Ovary (tissue), 9 donors: ENCODE data around the gene DGKE. TPM values are rescaled to one million over a fixed set of nuclear protein-coding genes. Genes with fewer than 3 reads are reported as not detected.

Experiments
- DNase-seq, 5 donors: peaks; one replicate each; pipeline ENCODE4 v3.0.0-alpha.2; 2019 to 2020
- H3K27ac ChIP-seq, 2 donors: fragments of 200-600 bp; one replicate each; pipeline versions ENCODE4 v1.5.1 to v1.8.0; 2019 to 2022
- H3K27me3 ChIP-seq: fragments of 200-600 bp; one replicate; pipeline ENCODE4 v1.8.0; 2022
- H3K36me3 ChIP-seq: fragments of 200-600 bp; sonication (generic); one replicate; pipeline ENCODE4 v1.5.1; 2019
- H3K4me1 ChIP-seq: one replicate; pipeline ENCODE4 v1.8.1; 2013; ENCODE audit warnings: mild to moderate bottlenecking, moderate library complexity; ENCODE audit not compliant: insufficient read depth
- H3K4me3 ChIP-seq: fragments of 200-600 bp; sonication (generic); one replicate; pipeline ENCODE4 v1.5.1; 2017
- H3K9me3 ChIP-seq, 2 donors: fragments of 200-600 bp in 1 of 2; sonication (generic) in 1 of 2; one replicate each; pipeline versions ENCODE4 v1.5.1 to v1.8.1; 2013 to 2019; ENCODE audit warnings: mild to moderate bottlenecking in 1 of 2, moderate library complexity in 1 of 2
- CTCF ChIP-seq, 3 donors: fragments of 450-650 bp in 2 of 3; fragments of 200-600 bp in 1 of 3; IDR thresholded peaks; one replicate each; pipeline versions ENCODE4 v1.5.1 to v1.8.0; 2016 to 2022; ENCODE audit warnings: antibody characterized with exemption in 3 of 3, mild to moderate bottlenecking in 1 of 3
- EP300 ChIP-seq: sonication (generic); formaldehyde crosslinking; IDR thresholded peaks from one replicate; pipeline ENCODE4 v1.6.1; 2017; ENCODE audit warnings: antibody characterized with exemption
- POLR2A ChIP-seq: fragments of 450-650 bp; IDR thresholded peaks from one replicate; pipeline ENCODE4 v1.6.1; 2017; ENCODE audit warnings: antibody characterized with exemption, mild to moderate bottlenecking, moderate library complexity
- WGBS, 3 donors: extraction: QIAGEN DNeasy Blood & Tissue Kit in 1 of 3; methylation state at CpG; one replicate each; pipeline versions ENCODE4 v1.1.5 to v1.1.7; 2013 to 2017; 5-methylcytosine and 5-hydroxymethylcytosine counted together
- intact Hi-C, 4 donors: fragments of 100-400 bp; cut with DNase I; formaldehyde crosslinking; loops; one replicate each; pipeline versions ENCODE4 v1.11.0 to v1.15.1; 2022 to 2023
- polyA plus RNA-seq, 2 donors: library from polyadenylated mRNA; stranded (reverse); fragments of 200-250 nt in 1 of 2; fragments of 350-450 nt in 1 of 2; fragmentation: Illumina TruSeq in 1 of 2; extraction: RNeasy Lipid Tissue Mini Kit (QIAGEN cat#74804) in 1 of 2; gene quantifications; one replicate each; pipeline ENCODE4 v1.2.3, GENCODE V29; 2013 to 2014
- total RNA-seq, 7 donors: library from RNA; depleted of rRNA in 2 of 7; stranded (reverse); fragments of >200 nt in 2 of 7; fragmentation: NEBNext Ultra II Directional in 3 of 7; extraction: Animal tissue kit (Norgen Biotek cat#: 25700) in 3 of 7; gene quantifications; one replicate each; pipeline versions ENCODE4 v1.1.0 to v1.2.4, GENCODE V29; 2016 to 2023
- donor health status: DM: no; HTN: no; CAD: no; lungs with moderate emphysema.
- donor health status: DM: no; HTN: no; CAD: no.
- donor health status: Bipolar disorder and iron deficiency.
- donor health status: DM: yes; HTN: yes; CAD: no.
- donor health status: DM: no; HTN: no; CAD: no.
- donor health status: DM: yes; HTN: yes; CAD: no.

Gene DGKE
- total and polyA plus RNA-seq, 9 donors = 3.0 to 16.4 (median 11.8) TPM

- TF ChIP-seq CTCF (IDR thresholded peaks at IDR 0.05) (no peak), POLR2A (no peak)
- Histone ChIP-seq H3K36me3 (peaks cover 2% of the 10 kb centered on the region), H3K4me3 (no peak overlapping the region), H3K4me1 (no peaks in the 10 kb centered on the region), H3K9me3 (no peaks in the 10 kb centered on the region), H3K27me3 (no peaks in the 10 kb centered on the region), H3K27ac (no peak overlapping the region)
- DNase-seq = no peak
- intact Hi-C loops = loop anchor here in 1 of 4 donors (5.0 kb wide), 1 partner anchor 61 kb away; no protein-coding TSS in a partner anchor
- 59 to 73% (median 72%) methylated on average over 3 of the region's 3 CpGs for WGBS, 3 donors
Measured at GRCh38 chr17:56896217-56896967, 62.4 kb downstream of the DGKE start.

- 91 to 94% (median 94%) methylated on average over 4 of the region's 4 CpGs for WGBS, 3 donors
- intact Hi-C loops = loop anchor here in 1 of 4 donors (5.0 kb wide), 1 partner anchor 60 kb away; no protein-coding TSS in a partner anchor
- H3K4me3 ChIP-seq = no peak overlapping the region
- H3K36me3 ChIP-seq = peaks cover 2% of the 10 kb centered on the region
- H3K4me1 ChIP-seq = no peaks in the 10 kb centered on the region
- no peak overlapping the region for H3K27ac ChIP-seq
- H3K27me3 ChIP-seq = no peaks in the 10 kb centered on the region
- no peak for TF ChIP-seq EP300
- no peak for DNase-seq
- no peaks in the 10 kb centered on the region for H3K9me3 ChIP-seq
Measured at GRCh38 chr17:56896968-56897359, 63.0 kb downstream of the DGKE start.

DNA sequence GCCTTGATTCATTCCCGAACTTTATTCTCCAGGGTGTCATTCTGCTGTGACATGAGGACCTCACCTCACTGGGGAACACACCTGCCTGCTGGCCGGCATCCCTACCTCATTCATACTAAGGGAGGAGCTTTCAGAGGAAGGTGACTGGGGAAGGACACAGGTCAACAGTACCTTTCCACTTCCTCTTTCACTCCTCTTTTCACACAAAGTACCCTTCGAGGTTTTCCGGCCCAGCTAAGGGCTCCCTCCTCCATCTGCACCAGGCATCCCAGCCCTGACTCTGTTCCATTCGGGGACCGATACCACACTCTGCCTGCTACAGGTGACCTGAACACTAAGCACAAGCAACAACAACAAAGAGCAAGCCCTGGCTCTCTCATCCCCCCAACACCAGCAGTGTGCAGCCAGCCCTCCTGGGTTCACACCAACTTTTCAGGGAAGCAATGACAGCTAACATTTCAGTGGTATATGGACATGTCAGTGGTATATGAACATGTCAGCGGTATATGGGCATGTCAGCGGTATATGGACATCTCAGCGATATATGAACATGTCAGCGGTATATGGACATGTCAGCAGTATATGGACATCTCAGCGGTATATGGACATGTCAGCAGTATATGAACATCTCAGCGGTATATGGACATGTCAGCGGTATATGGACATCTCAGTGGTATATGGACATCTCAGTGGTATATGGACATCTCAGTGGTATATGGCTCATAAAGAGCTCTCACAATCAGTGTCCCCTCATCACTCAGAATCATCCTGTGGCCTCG is 63.9 kb downstream of the DGKE start:
- Histone ChIP-seq H3K36me3 (peaks cover 2% of the 10 kb centered on the region), H3K27me3 (no peaks in the 10 kb centered on the region)

DNA sequence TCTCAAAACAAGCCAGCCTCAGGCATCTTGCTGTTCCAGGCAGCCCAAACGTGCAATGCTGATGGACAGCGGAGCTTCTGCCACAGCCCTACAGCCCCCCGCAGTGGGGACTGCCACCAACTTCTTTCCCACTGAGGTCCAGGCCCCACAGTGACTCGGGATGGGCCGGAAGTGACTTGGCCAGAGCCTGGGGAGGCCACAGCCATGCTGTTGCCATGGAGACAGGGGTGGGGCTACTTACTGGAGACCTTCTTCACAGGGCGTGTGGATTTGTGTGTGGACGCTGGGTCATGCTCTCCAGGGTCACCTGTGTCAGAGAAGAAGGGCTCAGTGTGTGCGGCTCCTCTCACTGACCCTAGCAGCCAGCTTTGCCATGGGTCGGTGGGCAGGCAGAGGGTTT is 64.9 kb downstream of the DGKE start:
- no peak overlapping the region for H3K4me3 ChIP-seq
- DNase-seq = no peak
- no peak overlapping the region for H3K27ac ChIP-seq
- 73 to 79% (median 74%) methylated on average over 9 of the region's 9 CpGs for WGBS, 3 donors
- intact Hi-C loops = loop anchor here in 1 of 4 donors (5.0 kb wide), 1 partner anchor 58 kb away; no protein-coding TSS in a partner anchor
- H3K36me3 ChIP-seq = peaks cover 2% of the 10 kb centered on the region
- H3K4me1 ChIP-seq = no peaks in the 10 kb centered on the region
- TF ChIP-seq POLR2A = no peak
- no peak for TF ChIP-seq EP300
- TF ChIP-seq CTCF (IDR thresholded peaks at IDR 0.05) = no peak
- H3K9me3 ChIP-seq = no peaks in the 10 kb centered on the region
- no peaks in the 10 kb centered on the region for H3K27me3 ChIP-seq

More for the DNA sequence above, 63.9 kb downstream of the DGKE start:
- 94 to 95% (median 94%) methylated on average over 14 of the region's 14 CpGs for WGBS, 3 donors
- DNase-seq = no peak
- no peaks in the 10 kb centered on the region for H3K9me3 ChIP-seq
- H3K4me1 ChIP-seq = no peaks in the 10 kb centered on the region
- TF ChIP-seq EP300 = no peak
- TF ChIP-seq POLR2A = no peak
- TF ChIP-seq CTCF (IDR thresholded peaks at IDR 0.05) = no peak
- no peak overlapping the region for H3K27ac ChIP-seq
- no peak overlapping the region for H3K4me3 ChIP-seq
- intact Hi-C loops = loop anchor here in 1 of 4 donors (5.0 kb wide), 1 partner anchor 59 kb away; no protein-coding TSS in a partner anchor
